ENCODE measurements around the gene IGF1. TPM values are rescaled to one million over a fixed set of nuclear protein-coding genes. Genes with fewer than 3 reads are reported as not detected.

IGF1 gene
- polyA plus RNA-seq (ENCODE audit: insufficient read length in 4 of 4) = 10 to 100 TPM in 1 of 4 donors, 1 to 10 TPM in 3; 4.1 to 10.4 (median 5.6) TPM

DNA sequence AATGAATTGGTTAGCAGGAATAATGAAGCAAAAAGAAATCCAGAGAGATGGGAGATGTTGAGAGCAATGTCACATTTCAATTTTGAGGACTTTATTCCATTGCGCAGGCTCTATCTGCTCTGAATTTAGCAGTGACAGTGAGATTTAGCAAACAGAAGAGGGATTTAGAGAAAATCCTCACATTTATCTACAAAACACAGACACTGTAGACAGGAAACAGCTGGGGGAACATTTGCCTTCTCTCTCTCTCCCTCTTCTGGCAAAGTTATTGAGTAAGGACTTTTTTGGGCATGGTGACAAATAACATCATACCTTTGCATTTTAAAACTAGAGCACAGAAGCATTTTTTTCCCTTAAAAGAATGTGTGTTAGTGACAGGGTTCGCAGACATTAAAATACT, at the start of gene IGF1:
TSS of gene IGF1 (minus strand) at position 158 of the 400 bp plus-strand sequence. CDS start 182 bp downstream, outside the sequence.
- DNase-seq (ENCODE audit: low read depth in 4 of 4, low spot score in 2 of 4) = peak in 1 of 4 donors; percentile 27

DNA sequence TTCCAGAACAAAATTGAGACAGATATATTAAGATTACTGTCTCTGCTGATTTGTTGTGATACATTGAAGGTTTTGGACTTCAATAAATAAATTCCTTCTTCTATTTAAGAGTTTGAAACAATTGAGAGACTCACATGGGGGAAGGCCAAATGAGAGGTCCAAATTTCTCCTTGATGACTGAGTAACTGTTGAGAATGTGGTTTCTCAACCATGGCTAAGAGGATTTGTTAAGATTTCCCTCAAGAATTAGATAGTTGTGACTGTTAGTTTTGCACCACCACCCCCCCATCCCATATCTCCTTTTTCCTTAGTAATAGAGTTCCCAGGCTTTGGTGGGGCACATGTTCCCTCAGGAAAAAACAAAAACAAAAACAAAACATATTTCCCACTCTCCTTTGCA, 47.7 kb upstream of the IGF1 start:
- no peak for DNase-seq (ENCODE audit: low read depth in 4 of 4, low spot score in 2 of 4)

DNA sequence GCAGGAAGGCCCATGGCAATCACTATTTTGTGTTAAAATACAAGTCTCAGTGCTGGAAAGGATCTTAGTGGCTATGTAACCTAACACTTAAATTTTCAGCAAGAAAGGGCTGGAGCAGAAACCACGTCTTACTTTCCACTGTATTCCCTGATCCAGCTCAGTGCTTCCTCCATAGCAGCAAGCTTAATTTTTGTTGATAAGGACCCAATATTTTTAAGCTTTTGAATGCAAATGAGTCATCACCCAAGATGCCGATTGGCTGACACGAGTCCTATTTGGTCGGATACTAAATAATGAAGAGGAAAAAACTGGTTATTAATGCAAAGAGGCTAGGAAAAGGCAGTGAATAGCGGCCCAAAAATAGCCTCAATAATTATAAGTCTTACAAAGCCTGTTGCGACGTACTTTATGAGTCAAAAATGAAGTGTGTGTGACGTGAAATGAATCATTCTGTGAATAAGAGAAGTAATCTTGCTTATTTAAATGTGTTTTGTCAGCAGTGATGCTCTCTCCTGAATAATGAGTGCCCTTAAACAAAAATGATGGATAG, 46.9 kb upstream of the IGF1 start:
- DNase-seq (ENCODE audit: low read depth in 4 of 4, low spot score in 2 of 4) = no peak

DNA sequence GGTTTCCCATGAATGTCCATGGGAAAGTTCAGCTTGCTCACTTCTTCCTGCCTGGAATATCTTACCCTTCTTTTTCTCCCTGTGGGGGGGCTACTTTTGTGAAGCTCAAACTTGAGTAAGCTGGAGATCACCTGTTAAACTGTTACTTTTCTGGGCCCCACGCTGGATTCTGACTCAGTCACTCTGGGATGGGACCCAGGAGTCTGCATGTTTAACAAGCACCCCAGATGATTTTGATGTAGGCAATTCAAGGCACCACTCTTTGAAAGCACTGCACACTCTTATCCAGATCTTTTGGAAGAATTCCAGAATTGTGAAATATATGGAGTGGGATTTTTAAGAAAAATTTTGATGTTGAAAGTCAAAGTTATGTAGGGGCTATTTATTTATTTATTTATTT, 46.3 kb upstream of the IGF1 start:
- DNase-seq (ENCODE audit: low read depth in 4 of 4, low spot score in 2 of 4) = no peak

DNA sequence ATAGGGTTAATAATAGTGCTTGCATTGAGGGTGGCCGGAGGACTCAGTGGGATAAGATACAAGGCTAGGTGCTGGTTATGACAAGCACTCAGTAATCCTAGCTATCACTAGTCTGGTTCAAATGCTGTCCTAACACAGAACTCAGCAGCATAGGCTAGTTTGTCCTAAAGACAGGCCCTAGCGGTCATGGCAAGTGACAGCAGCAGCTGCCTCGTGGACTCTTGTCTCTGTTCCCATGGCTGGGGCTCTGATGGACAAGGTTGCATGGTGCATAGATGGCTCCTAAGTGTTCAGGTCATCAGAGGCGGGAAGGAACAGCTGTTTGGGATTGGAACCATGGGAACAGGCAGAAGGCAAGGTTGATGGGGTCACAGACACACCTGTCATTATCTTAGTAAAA, 42.4 kb upstream of the IGF1 start:
- DNase-seq (ENCODE audit: low read depth in 4 of 4, low spot score in 2 of 4) = no peak

DNA sequence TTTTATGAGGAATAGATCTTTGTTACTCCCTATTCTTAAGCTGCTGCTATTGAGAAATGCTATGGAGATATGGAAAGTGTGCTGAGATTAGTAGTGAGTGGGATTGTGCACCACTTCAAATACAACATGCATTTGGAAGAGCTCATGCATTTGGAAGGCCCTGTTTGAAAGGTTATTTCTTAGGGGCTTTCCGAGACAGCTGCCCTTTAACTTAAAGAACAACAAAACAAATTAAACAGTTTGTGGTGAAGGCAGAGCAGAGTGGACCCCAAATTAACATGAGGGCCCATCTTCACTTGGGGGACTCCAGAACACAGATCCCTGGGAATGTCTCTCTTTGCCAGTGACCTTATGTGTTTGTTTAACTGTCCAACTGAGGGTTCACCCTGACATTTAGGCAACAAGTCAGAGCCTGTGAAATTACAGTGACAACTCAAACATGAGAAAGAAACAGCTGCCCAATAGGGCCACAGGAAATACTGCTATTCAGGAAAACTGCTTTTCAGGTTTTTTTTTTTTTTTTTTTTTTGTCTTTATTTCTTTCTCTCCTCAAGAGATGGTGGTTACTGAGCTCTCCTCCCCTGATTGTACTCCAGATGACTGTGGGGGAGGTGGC, 41.4 kb upstream of the IGF1 start:
- DNase-seq (ENCODE audit: low read depth in 4 of 4, low spot score in 2 of 4) = no peak

DNA sequence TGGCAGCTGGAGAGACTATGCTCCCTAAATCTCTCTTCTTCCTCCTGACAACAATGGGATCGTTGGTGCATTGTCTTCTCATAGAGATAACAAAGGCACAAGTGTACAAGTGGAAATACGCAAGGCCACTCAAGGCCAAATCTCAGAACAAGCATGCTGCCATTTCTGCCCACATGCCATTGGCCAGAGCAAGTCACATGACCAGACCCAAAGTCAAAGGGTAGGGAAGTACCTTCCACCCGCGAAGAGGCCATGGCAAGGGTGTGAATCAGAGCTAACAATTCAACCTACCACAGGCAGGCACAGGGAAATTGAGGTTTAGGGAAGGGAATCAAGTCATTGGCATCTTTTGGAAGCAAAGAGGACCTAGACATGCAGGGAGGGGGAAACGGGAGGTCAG, 38.5 kb upstream of the IGF1 start:
- DNase-seq (ENCODE audit: low read depth in 4 of 4, low spot score in 2 of 4) = no peak

DNA sequence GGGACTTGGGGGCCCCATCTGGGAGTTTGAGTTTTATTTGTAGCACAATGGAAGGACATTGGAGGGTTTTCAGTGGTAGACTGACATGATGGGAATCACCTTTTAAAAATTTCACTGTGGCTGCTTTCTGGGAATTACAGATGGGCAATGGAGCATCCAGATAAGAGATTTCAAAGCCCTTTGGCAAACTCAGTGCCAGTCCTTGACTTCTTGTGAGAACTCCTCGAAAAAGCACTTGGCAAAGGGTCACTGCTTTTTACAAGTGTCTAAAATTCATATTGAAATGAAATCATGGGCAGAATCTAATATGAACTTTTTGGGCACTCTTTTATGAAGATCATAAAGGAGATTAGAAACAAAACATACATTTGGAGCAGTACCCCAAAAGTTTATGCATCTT, 34.3 kb upstream of the IGF1 start:
- no peak for DNase-seq (ENCODE audit: low read depth in 4 of 4, low spot score in 2 of 4)

DNA sequence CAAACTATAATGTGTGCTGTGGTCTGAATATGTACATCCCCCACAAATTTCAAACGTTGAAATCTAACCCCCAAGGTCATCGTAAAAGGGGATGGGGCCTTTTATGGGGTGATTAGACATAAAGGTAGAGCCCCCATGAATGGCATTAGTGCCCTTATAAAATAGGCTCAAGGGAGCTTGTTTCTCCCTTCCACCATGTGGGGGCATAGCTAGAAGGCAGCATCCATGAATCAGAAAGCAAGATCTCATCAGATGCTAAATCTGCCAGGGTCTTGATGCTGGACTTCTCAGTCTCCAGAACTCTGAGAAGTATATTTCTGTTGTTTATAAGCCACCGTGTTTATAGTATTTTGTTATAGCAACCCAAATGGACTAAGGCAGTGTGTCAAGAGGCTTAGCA, 33.4 kb upstream of the IGF1 start:
- no peak for DNase-seq (ENCODE audit: low read depth in 4 of 4, low spot score in 2 of 4)

DNA sequence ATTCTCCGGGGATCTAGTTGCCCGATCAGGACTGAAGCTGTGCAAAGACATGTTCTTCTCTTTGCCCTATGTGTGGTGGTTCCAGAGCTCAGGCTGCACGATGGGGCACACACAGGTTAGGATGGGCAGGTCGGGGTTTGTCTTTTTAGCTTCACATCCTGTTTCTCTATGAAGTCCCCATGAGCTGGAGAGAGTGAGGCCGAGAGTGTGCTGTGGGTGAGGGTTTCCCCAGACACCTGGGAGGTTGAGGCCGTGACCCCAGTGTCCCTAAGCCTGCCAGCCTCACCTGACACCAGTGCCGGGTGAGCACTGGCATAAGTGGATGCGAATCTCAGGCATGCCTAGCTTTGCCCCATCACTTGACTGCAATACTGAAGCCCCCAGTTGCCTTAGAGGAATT, 32.9 kb upstream of the IGF1 start:
- DNase-seq (ENCODE audit: low read depth in 4 of 4, low spot score in 2 of 4) = no peak

DNA sequence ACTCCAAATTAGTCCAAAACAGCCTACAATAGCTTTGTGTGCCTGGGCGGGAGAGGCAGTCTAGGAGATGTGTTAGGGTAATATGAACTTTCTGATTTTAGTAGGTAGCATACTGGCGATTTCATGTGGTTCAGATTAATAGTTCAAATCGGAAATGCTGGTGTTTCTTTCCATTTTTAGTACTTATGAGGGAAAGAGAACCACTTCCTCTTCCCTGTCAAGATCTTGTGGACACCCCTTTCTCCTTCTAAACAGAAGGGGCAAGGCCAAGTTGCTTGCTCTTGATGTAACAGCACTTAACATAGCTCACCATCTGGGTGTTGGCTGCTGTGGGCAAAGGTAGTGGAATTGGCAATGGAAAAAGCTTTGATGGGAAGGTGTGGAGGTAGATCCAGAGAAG, 32.2 kb upstream of the IGF1 start:
- no peak for DNase-seq (ENCODE audit: low read depth in 4 of 4, low spot score in 2 of 4)

DNA sequence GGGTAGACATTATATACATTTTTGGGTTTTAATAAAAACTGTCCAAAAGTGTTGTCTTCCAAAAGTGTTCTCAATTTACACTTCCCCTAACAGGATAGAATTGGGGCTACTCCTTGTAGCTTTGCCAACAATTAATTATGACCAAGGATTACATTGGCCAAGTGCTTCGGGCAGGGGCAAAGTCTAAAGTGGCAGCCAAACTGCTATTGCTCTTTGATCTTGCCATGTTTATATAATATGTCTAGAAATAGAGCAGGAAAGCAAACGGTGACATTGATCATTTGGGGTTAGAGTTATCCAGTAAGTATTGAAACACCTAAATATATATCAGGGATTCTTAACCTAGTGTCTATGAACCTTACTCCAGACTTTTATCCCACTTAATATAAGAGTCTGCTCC, 31.2 kb upstream of the IGF1 start:
- DNase-seq (ENCODE audit: low read depth in 4 of 4, low spot score in 2 of 4) = no peak

DNA sequence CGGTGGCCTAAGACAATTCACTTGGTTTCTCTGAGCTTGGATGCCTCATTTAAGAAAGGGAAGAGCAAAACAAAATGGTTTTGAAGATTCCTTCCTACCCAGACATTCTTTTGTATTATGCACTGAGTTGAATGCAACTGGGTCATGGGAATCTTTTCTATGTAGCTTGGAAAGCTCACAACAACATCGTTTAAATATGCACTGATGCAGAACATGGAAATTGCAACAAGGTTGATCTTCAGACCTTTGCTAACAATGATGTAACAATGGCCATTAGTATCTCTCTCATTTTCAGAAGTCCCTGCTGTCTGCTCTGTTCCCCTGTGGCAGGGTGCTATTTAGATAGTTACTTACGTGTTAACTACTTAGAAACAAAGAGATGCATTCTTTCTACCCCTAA, 30.1 kb upstream of the IGF1 start:
- DNase-seq (ENCODE audit: low read depth in 4 of 4, low spot score in 2 of 4) = no peak

DNA sequence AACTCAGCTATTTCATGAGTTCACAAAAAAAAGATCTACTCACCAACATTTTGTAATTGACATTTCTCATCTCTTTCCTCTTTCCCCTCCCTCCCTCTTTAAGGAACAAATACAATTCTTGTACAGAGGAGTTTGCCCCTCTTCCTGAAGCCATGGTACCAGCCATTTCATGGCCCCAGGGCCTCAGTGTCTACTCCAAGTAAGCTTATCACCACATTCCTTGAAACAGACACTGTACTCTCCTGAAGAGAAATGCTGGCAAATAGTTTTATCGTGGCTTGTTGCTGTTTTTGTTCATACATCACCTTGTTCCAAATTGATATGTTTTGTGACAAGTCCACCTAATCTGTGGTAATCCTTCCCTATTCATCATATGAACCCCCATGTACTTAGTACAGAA, 29.7 kb upstream of the IGF1 start:
- DNase-seq (ENCODE audit: low read depth in 4 of 4, low spot score in 2 of 4) = no peak

DNA sequence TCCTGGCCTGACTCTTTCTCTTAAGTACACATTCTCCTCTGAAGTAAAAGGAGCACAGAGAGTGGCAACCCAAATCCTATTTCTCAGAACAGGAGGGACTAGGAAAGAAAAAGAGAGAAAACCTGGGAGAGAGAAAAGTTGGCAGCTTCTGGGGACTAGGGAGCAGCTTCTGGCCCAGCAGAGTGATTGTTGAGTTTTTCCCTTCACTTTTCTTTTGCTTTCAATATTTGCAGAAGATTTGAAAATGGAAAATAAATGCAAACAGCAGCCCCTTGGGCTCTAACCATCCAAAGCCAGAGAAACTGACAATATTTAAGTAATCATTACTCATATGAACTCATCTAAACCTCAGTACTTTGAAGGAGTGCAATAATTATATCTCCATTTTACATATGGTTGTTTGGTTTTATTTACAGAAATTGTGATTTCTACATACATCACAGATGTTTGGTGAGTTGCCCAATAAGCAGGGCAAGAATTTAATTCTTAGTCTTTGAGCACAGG, 28.8 kb upstream of the IGF1 start:
- DNase-seq (ENCODE audit: low read depth in 4 of 4, low spot score in 2 of 4) = no peak

DNA sequence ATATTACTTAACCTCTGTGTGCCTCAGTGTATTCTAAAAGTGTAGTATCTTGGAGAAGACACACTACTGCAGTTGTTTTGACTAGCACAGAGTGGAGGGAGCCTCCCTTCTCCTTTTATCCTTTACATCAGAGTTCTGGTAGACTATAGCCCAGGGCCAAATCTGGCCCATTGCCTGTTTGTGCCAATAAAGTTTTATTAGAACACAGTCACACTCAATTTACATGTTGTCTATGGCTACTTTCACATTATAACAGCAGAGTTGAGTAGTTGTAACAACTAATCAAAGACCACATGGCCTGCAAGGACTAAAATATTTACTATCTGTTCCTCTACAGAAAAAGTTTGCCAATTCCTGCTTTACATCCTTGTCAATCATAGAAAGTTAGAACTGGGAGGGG, 27.7 kb upstream of the IGF1 start:
- DNase-seq (ENCODE audit: low read depth in 4 of 4, low spot score in 2 of 4) = no peak

DNA sequence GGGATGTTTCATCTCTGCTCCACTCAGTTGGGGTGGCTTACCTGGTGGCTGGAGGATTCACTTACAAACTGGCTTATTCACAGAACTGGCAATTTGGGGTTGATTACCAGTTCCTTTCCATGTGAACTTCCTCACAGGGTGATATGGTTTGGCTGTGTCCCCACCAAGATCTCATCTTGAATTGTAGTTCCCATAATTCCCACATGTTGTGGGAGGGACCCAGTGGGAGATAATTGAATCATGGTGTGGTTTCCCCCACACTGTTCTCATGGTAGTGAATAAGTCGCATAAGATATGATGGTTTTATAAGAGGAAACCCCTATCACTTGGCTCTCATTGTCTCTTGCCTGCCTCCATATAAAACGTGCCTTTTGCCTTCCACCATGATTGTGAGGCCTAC, 26.9 kb upstream of the IGF1 start:
- DNase-seq (ENCODE audit: low read depth in 4 of 4, low spot score in 2 of 4) = no peak

DNA sequence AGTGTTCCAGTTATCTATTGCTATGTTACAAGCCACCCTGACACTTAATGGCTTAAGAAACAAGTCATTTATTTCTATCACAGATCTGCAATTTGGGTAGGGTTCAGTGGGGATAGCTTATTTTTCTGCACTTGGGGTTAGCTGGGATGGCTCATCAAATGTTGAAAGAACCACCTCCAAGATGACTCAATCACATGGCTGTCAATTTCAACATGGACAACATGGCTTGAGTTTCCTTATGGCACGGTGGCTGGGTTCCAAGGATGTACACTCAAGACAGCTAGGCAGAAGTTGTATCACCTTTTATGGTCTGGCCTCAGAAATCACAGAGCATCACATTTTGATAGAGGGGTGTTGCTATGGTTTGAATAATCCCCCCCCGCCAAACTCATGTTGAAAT, 24.5 kb upstream of the IGF1 start:
- no peak for DNase-seq (ENCODE audit: low read depth in 4 of 4, low spot score in 2 of 4)

DNA sequence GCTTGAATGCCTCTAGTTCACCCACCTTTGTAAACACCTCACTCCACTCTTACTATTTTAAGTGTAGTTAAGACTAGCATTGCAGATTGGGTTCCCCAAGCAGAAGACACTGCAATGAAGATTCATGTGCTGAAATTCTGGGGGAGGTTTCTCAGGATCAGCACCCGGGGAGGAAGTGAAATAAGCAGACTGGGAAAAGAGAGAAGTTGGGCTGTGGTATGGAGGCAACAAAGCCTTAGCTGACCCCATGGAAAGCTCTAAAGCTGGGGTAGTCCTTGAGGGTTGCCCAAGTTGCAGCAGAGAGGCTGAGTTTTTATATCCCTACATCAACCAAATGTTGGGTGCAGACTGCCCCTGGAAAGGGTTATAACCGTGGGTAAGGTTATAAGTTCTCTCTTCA, 23.9 kb upstream of the IGF1 start:
- no peak for DNase-seq (ENCODE audit: low read depth in 4 of 4, low spot score in 2 of 4)

DNA sequence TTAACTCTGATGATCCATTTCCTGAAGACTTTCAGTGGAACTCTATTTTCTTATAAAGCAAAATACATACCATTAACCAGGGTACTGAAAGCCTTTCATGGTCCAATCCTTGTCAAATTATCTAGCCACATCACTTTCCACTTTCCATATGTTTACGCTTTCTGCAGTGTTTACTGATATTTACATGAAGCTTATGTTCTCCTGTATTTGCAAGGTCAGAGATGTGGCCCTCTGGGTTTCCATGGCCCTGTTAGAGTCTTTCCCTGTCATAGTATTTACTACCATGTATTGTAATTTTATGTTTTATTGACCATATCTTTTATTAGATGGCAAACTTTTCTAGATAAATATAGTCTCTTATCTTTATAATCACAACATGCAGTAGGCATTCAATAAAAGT, 23.5 kb upstream of the IGF1 start:
- DNase-seq (ENCODE audit: low read depth in 4 of 4, low spot score in 2 of 4) = no peak

DNA sequence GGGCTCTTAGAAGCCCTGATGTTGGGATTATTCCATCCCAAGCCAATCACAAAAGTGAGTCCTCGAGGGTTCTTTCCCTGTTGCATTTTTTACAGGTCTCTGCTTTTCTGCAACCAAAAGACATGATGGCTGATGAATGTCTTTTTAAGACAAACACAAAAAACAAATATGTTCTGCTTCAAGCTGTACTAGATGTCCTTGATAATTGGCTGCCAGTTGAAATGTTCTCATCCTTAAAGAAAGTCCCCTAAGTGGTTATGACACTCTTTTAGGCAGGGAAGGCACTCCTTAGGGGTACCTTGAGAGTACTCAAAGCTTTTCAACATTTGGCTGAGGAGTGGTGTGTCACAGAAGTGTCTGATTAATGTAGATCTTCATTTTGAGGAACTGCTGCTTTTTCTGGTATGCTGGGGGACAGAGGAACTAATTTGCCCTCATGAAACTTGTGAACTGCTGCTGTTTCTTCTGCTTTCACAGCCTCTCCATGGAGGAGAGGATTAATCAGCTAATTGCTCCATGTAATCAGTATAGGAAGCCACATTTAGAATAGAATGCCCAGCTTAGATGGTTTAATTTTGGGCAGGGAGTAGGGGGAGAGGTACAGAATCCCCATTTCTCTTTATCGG, 22.8 kb upstream of the IGF1 start:
- no peak for DNase-seq (ENCODE audit: low read depth in 4 of 4, low spot score in 2 of 4)

DNA sequence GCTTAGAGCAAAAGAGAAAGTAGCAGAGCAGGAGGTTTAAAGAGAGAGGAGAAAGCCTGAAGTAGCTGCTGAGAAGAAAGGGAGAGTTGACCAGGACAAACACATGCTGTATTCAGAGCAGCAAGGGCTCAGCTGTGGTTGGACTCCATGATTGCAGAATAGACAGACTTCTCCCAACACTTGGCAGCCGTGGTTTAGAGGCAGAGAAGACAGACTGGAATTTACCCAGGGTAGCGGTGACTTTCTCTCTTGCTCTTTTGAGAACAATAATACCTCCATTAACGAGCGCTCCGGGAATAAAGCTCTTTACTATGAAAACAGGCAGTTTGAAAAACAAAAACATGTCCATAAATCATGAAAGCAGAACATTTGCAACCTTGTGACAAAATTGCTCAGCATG, 21.4 kb upstream of the IGF1 start:
- no peak for DNase-seq (ENCODE audit: low read depth in 4 of 4, low spot score in 2 of 4)

Measured in left renal cortex interstitium (tissue), 4 donors.